Gastrocnemius medialis (tissue), 4 donors: Measurements from ENCODE around the gene FNDC3A. TPM values are rescaled to one million over a fixed set of nuclear protein-coding genes. Genes with fewer than 3 reads are reported as not detected.

Experiments
- ATAC-seq, 2 donors: fragments of 150-250 bp; one replicate each; pipeline ENCODE4 v1.9.1; 2016
- DNase-seq, 2 donors: peaks; one replicate each; pipeline ENCODE4 v3.0.0-alpha.2; 2019
- H3K27ac ChIP-seq, 4 donors: fragments of 200-600 bp; sonication (generic); 1 replicate in 1 of 4; 2 replicates in 3 of 4; pipeline ENCODE4 v1.5.1; 2016 to 2018; ENCODE audit warnings: mild to moderate bottlenecking in 2 of 4, moderate library complexity in 1 of 4
- H3K27me3 ChIP-seq, 3 donors: fragments of 200-600 bp; sonication (generic) in 2 of 3; 1 replicate in 1 of 3; 2 replicates in 2 of 3; pipeline versions ENCODE4 v1.5.1 to v1.6.0; 2016 to 2019; ENCODE audit warnings: mild to moderate bottlenecking in 1 of 3, moderate library complexity in 1 of 3
- H3K36me3 ChIP-seq, 2 donors: fragments of 200-600 bp; sonication (generic) in 1 of 2; one replicate each; pipeline ENCODE4 v1.5.1; 2017 to 2018
- H3K4me1 ChIP-seq, 2 donors: fragments of 200-600 bp; sonication (generic) in 1 of 2; one replicate each; pipeline ENCODE4 v1.5.1; 2016 to 2017; ENCODE audit warnings: mild to moderate bottlenecking in 2 of 2
- H3K4me3 ChIP-seq, 4 donors: fragments of 200-600 bp; sonication (generic) in 3 of 4; 1 replicate in 1 of 4; 2 replicates in 3 of 4; pipeline ENCODE4 v1.5.1; 2016 to 2019; ENCODE audit warnings: mild to moderate bottlenecking in 2 of 4
- H3K9me3 ChIP-seq, 3 donors: fragments of 200-600 bp; sonication (generic) in 2 of 3; 1 replicate in 1 of 3; 2 replicates in 2 of 3; pipeline ENCODE4 v1.5.1; 2016 to 2019
- POLR2A ChIP-seq, 2 donors: fragments of 450-650 bp; IDR thresholded peaks; one replicate each; pipeline ENCODE4 v1.6.1; 2017; ENCODE audit warnings: antibody characterized with exemption in 2 of 2, mild to moderate bottlenecking in 2 of 2, moderate library complexity in 2 of 2
- in situ Hi-C, 4 donors: fragments of 200-750 bp; cut with MboI; loops; one replicate each; pipeline versions ENCODE4 v1.15.0 to v1.8.0; 2017; ENCODE audit warnings: low sequenced_read_pairs in 4 of 4
- intact Hi-C: fragments of 100-400 bp; cut with DNase I; formaldehyde crosslinking; loops from one replicate; pipeline ENCODE4 v1.15.1; 2023; ENCODE audit warnings: low total_unique reads
- total RNA-seq, 4 donors: library from RNA; depleted of rRNA; stranded (reverse); fragments of >200 nt; gene quantifications; one replicate each; pipeline versions ENCODE4 v1.1.0 to v1.2.3, GENCODE V29; 2016
- TF ChIP-seq, protein P1 (sequence below), 5 experiments: fragments of 450-650 bp in 3 of 5; fragments of 200-600 bp in 2 of 5; sonication (generic) in 2 of 5; IDR thresholded peaks in 4 of 5; conservative IDR thresholded peaks in 1 of 5; 1 replicate in 4 of 5; 2 replicates in 1 of 5; pipeline ENCODE4 v1.5.1; 2016 to 2019; ENCODE audit warnings: antibody characterized with exemption in 5 of 5, mild to moderate bottlenecking in 3 of 5, moderate library complexity in 3 of 5

The FNDC3A gene
- total RNA-seq, 4 donors from 2014 or later: 9.6 to 18.3 (median 10.4) TPM

DNA sequence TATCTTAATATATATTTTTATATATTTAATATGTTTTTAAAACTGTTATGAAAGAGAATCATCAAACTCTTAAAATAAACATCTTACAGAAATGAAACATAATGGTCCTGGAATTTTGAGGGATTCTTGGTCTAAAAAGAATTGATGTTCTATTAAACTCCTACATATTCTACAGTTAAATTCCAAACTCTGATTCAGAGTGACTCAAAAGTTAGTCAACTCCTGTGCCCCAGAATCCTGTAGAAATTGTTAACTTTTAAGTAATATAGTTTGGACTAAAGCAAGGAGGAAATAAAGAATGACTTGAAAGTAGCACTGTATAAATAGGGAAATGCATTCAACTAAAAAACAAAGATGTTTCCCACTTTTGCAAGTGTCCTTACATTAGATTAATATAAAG lies 47.7 kb downstream of the FNDC3A start:
- in situ Hi-C loops: no loop called here

DNA sequence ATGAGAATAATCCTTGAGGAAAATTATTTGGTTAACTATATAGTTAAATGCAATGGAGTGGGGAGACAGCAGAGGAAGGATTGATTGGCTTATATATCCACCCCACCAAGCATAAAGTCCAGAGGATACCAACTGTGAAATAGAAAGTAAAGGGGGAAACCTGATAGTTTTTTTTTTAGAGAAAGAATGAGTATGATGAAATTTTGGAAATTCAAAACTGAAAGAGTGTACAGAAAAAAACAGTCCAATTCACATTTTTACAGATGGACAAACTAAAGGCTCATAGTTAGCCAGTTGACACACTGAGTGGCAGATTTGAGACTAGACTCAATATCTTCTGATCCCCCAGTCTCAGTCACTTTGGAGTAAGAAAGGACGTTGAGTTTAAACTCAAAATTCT lies 51.1 kb downstream of the FNDC3A start:
- no peak for DNase-seq
- Histone ChIP-seq H3K9me3 (no peaks in the 10 kb centered on the region), H3K36me3 (peaks cover 0 to 5% of the 10 kb centered on the region in 2 donors), H3K4me3 (no peak overlapping the region), H3K27me3 (no peaks in the 10 kb centered on the region), H3K4me1 (no peaks in the 10 kb centered on the region), H3K27ac (no peak overlapping the region)
- in situ Hi-C loops: no loop called here
- no peak for TF ChIP-seq POLR2A (IDR thresholded peaks at IDR 0.05)
- TF ChIP-seq, protein P1, sequence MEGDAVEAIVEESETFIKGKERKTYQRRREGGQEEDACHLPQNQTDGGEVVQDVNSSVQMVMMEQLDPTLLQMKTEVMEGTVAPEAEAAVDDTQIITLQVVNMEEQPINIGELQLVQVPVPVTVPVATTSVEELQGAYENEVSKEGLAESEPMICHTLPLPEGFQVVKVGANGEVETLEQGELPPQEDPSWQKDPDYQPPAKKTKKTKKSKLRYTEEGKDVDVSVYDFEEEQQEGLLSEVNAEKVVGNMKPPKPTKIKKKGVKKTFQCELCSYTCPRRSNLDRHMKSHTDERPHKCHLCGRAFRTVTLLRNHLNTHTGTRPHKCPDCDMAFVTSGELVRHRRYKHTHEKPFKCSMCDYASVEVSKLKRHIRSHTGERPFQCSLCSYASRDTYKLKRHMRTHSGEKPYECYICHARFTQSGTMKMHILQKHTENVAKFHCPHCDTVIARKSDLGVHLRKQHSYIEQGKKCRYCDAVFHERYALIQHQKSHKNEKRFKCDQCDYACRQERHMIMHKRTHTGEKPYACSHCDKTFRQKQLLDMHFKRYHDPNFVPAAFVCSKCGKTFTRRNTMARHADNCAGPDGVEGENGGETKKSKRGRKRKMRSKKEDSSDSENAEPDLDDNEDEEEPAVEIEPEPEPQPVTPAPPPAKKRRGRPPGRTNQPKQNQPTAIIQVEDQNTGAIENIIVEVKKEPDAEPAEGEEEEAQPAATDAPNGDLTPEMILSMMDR (IDR thresholded peaks at IDR 0.05 in 4 of 5, conservative IDR thresholded peaks at IDR 0.05 in 1 of 5): no peak
- intact Hi-C loops: no loop called here
- no peak for ATAC-seq

More for the DNA sequence above, 47.7 kb downstream of the FNDC3A start:
- Histone ChIP-seq H3K27ac (no peak overlapping the region), H3K9me3 (no peaks in the 10 kb centered on the region), H3K4me3 (no peak overlapping the region), H3K27me3 (no peaks in the 10 kb centered on the region), H3K4me1 (no peaks in the 10 kb centered on the region), H3K36me3 (peaks cover 0 to 4% of the 10 kb centered on the region in 2 donors)
- ATAC-seq (no peak), DNase-seq (no peak)
- intact Hi-C loops: no loop called here
- TF ChIP-seq, protein P1 (IDR thresholded peaks at IDR 0.05 in 4 of 5, conservative IDR thresholded peaks at IDR 0.05 in 1 of 5): no peak
- no peak for TF ChIP-seq POLR2A (IDR thresholded peaks at IDR 0.05)

DNA sequence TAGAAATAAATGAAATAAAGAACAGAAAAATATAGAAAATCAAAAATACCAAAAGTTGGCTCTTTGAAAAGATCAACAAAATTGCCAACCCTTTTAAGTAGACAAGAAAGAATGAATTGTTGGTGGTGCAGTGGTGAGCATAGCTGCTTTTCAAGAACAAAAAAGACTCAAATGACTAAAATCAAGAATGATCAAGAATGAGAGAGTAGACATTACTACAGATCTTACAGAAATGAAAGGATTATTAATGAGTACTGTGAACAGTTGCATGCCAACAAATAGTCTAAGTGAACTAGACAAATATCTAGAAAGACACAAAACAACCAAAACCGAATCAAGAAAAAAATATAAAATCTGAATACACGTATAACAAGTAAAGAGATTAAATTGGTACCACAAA lies 53.9 kb downstream of the FNDC3A start:
- Histone ChIP-seq H3K27ac (no peak overlapping the region), H3K9me3 (no peaks in the 10 kb centered on the region), H3K4me1 (no peaks in the 10 kb centered on the region), H3K4me3 (no peak overlapping the region), H3K36me3 (peaks cover 0 to 5% of the 10 kb centered on the region in 2 donors), H3K27me3 (no peaks in the 10 kb centered on the region)
- intact Hi-C loops: no loop called here
- DNase-seq: no peak
- TF ChIP-seq, protein P1 (IDR thresholded peaks at IDR 0.05 in 4 of 5, conservative IDR thresholded peaks at IDR 0.05 in 1 of 5): no peak
- in situ Hi-C loops: no loop called here
- no peak for ATAC-seq

DNA sequence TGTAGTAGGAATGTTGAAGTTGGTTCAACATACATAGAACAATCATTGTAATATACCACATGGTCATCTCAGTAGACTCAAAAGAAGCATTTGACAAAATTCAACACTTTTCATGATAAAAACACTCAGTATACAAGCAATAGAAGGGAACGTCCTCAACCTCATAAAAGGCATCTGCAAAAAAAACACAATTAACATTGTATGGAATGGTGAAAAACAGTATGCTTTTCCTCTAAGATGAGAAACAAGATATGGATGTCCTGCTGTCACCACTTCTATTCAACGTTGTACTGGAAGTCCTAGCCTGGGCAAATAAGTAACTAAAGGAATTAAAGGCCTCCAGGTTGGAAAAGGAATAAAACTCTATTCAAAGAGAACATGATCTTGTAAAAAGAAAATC lies 54.5 kb downstream of the FNDC3A start:
- DNase-seq: no peak
- Histone ChIP-seq H3K9me3 (no peaks in the 10 kb centered on the region), H3K4me3 (no peak overlapping the region), H3K4me1 (no peaks in the 10 kb centered on the region), H3K36me3 (peaks cover 0 to 5% of the 10 kb centered on the region in 2 donors), H3K27me3 (no peaks in the 10 kb centered on the region), H3K27ac (no peak overlapping the region)
- ATAC-seq: no peak
- no peak for TF ChIP-seq POLR2A (IDR thresholded peaks at IDR 0.05)
- TF ChIP-seq, protein P1 (IDR thresholded peaks at IDR 0.05 in 4 of 5, conservative IDR thresholded peaks at IDR 0.05 in 1 of 5): no peak
- intact Hi-C loops (no loop called here), in situ Hi-C loops (no loop called here)

DNA sequence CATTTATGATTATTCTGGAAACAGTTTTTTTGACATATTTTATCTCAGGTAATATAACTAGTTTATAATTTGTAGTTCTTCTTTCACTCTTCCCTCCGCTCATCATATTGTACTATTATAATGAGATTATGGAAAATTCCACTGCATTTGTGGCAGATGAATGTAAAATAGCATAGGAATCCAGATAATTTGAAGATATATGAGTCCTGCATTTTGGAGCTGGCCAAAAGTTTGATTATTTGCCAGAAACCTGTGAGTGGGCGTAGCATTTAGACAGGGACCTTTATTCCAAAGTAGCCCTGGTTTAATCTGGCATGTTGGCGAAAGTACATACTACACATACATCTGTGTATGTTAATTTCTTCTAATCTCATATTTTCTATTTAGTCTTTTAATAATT lies 65.2 kb downstream of the FNDC3A start:
- TF ChIP-seq POLR2A (IDR thresholded peaks at IDR 0.05): no peak
- intact Hi-C loops (no loop called here), in situ Hi-C loops (no loop called here)
- no peaks in the 10 kb centered on the region for H3K36me3 ChIP-seq
- H3K27me3 ChIP-seq: no peaks in the 10 kb centered on the region
- no peak overlapping the region for H3K27ac ChIP-seq
- DNase-seq (no peak), ATAC-seq (no peak)
- H3K9me3 ChIP-seq: no peaks in the 10 kb centered on the region
- H3K4me1 ChIP-seq: no peaks in the 10 kb centered on the region
- no peak overlapping the region for H3K4me3 ChIP-seq
